Activated naive CD8-positive, alpha-beta T cell treated with anti-CD3 and anti-CD28 coated beads, Interleukin-2, amount 50 U/mL, for 16 hours (primary cell): ENCODE measurements around the gene PLA2G4E.
A peak's percentile ranks its signal among the peaks of the same experiment; 100 is the strongest.

Source experiments
- DNase-seq: peaks from one replicate; pipeline ENCODE4 v3.0.0-alpha.2; 2020; ENCODE audit warnings: low read depth, low spot score

The PLA2G4E gene

GRCh38 chr15:41955807-41956525 lies 64.9 kb downstream of the PLA2G4E start:
- DNase-seq: no peak

- no peak for DNase-seq
These were observed 65.7 kb downstream of the PLA2G4E start for GRCh38 chr15:41955100-41955499.

- DNase-seq: no peak
These were observed 66.8 kb downstream of the PLA2G4E start for GRCh38 chr15:41954036-41954435.

- DNase-seq: no peak
These were observed 68.8 kb downstream of the PLA2G4E start for GRCh38 chr15:41952013-41952563.

GRCh38 chr15:41951571-41951970 lies 69.3 kb downstream of the PLA2G4E start:
- DNase-seq: no peak

- no peak for DNase-seq
These were observed 70.4 kb downstream of the PLA2G4E start for GRCh38 chr15:41950489-41950888.

- no peak for DNase-seq
These were observed 70.7 kb downstream of the PLA2G4E start for GRCh38 chr15:41950127-41950483.

GRCh38 chr15:41949401-41950126 lies 71.3 kb downstream of the PLA2G4E start:
- no peak for DNase-seq

- DNase-seq: no peak
These were observed 72.4 kb downstream of the PLA2G4E start for GRCh38 chr15:41948490-41948889.

GRCh38 chr15:41946970-41947369 lies 73.9 kb downstream of the PLA2G4E start:
- DNase-seq: no peak

GRCh38 chr15:41945731-41946130 lies 75.1 kb downstream of the PLA2G4E start:
- DNase-seq: no peak

GRCh38 chr15:41945221-41945620 lies 75.6 kb downstream of the PLA2G4E start:
- DNase-seq: no peak

GRCh38 chr15:41944313-41944940 lies 76.4 kb downstream of the PLA2G4E start:
- DNase-seq: no peak

GRCh38 chr15:41943543-41944312 lies 77.1 kb downstream of the PLA2G4E start:
- no peak for DNase-seq

- DNase-seq: no peak
These were observed 78.0 kb downstream of the PLA2G4E start for GRCh38 chr15:41942886-41943285.

- no peak for DNase-seq
These were observed 79.0 kb downstream of the PLA2G4E start for GRCh38 chr15:41941644-41942415.

- DNase-seq: no peak
These were observed 80.4 kb downstream of the PLA2G4E start for GRCh38 chr15:41940441-41940857.

- no peak for DNase-seq
These were observed 80.9 kb downstream of the PLA2G4E start for GRCh38 chr15:41939986-41940385.

GRCh38 chr15:41937568-41937923 lies 83.3 kb downstream of the PLA2G4E start:
- DNase-seq: no peak

GRCh38 chr15:41936649-41937567 lies 83.9 kb downstream of the PLA2G4E start:
- peak; percentile 10 for DNase-seq
